Measurements from ENCODE around the gene STON2. TPM values are rescaled to one million over a fixed set of nuclear protein-coding genes. Genes with fewer than 3 reads are reported as not detected.
A peak's percentile ranks its signal among the peaks of the same experiment; 100 is the strongest.

The STON2 gene
- total RNA-seq, 4 donors from 2014 or later = 12.5 to 21.8 (median 16.1) TPM

- whole genome bisulfite sequencing, 2 donors = 60 to 77% methylated on average over 4 of the region's 4 CpGs
- DNase-seq (ENCODE audit: low spot score in 2 of 2) = no peak
- TF ChIP-seq POLR2A (IDR thresholded peaks at IDR 0.05) (no peak), CTCF (IDR thresholded peaks at IDR 0.05) (no peak)
- intact Hi-C loops (cut with DNase I; ENCODE audit: low total_unique reads) = no loop called here
- no peak overlapping the region for H3K4me3 ChIP-seq (ENCODE audit: low read depth, poor library complexity, severe bottlenecking)
These were observed 89.5 kb downstream of the STON2 start for GRCh38 chr14:81310606-81311005.

DNA sequence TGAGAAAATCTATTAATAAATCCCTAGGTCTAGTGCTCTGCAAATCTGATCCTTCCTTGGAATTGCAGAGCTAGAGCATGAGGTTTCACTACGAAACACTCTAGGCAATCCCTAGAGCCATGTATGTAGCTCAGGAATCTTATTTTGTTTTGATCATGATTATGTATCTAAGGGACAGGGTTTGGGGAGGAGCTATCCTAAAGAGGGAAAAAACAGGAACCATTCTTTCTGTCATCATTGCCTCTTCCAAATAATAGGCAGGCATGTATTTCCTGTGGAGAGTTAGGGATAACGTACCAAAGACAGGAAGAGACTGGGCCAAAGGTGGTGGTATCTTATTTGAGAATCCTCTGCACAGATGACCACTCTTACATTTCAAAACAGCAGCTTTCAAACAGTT is 90.6 kb downstream of the STON2 start:
- no peak for DNase-seq (ENCODE audit: low spot score in 2 of 2)
- intact Hi-C loops (cut with DNase I; ENCODE audit: low total_unique reads) = no loop called here
- TF ChIP-seq CTCF (IDR thresholded peaks at IDR 0.05) = no peak
- TF ChIP-seq POLR2A (IDR thresholded peaks at IDR 0.05) = no peak
- H3K4me3 ChIP-seq (ENCODE audit: low read depth, poor library complexity, severe bottlenecking) = no peak overlapping the region
- 68 to 86% methylated on average over 2 of the region's 2 CpGs for WGBS, 2 donors

DNA sequence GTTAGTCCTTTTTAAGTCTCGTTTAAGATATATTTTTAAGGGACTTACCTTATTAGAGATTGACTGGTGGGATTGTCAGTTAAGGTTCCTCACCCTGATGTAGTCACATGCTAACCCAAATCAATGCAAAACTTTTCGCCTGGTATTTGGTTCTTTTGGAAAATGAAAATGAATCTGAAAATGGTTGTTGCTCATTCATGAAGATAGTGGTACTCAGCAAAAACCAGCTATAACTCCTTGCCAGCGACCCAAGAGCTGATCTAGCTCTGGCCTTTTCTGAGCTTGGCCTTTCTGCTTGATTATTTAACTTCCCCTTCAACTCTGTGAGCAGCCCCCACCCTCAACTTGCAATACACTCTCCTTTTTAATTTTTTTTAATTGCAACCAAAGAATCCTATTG is 94.4 kb downstream of the STON2 start:
- H3K4me3 ChIP-seq (ENCODE audit: low read depth, poor library complexity, severe bottlenecking) = no peak overlapping the region
- 83 to 84% methylated on average over 3 of the region's 3 CpGs for WGBS, 2 donors
- intact Hi-C loops (cut with DNase I; ENCODE audit: low total_unique reads) = no loop called here
- TF ChIP-seq CTCF (IDR thresholded peaks at IDR 0.05) (no peak), POLR2A (IDR thresholded peaks at IDR 0.05) (no peak)
- DNase-seq (ENCODE audit: low spot score in 2 of 2) = no peak

DNA sequence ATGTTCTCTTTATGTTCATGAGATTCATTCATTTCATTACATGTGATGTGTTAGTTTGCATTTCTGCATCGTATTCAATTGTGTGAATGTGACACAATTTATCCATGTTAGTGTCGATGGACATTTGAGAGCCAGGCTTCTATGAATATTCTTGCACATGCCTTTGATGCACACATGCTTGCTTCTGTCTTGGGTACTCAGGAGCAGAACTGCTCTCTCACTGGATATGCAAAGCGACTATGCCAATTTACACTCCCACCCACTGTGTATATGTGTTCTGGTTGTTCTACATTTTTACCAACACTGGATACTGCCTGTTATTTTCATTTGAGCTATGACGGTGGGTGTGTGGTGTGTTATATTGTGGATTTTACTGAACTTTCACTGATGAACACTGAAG is 95.1 kb downstream of the STON2 start:
- intact Hi-C loops (cut with DNase I; ENCODE audit: low total_unique reads) = no loop called here

GRCh38 chr14:81303258-81303935 is 96.7 kb downstream of the STON2 start:
- intact Hi-C loops (cut with DNase I; ENCODE audit: low total_unique reads) = no loop called here
- no peak overlapping the region for H3K4me3 ChIP-seq (ENCODE audit: low read depth, poor library complexity, severe bottlenecking)
- TF ChIP-seq CTCF (IDR thresholded peaks at IDR 0.05) (no peak), POLR2A (IDR thresholded peaks at IDR 0.05) (no peak)
- DNase-seq (ENCODE audit: low spot score in 2 of 2) = peak; percentile 24 to 86
- 72 to 86% methylated on average over 5 of the region's 5 CpGs for WGBS, 2 donors

More for the DNA sequence above, 95.1 kb downstream of the STON2 start:
- no peak overlapping the region for H3K4me3 ChIP-seq (ENCODE audit: low read depth, poor library complexity, severe bottlenecking)
- TF ChIP-seq POLR2A (IDR thresholded peaks at IDR 0.05) (no peak), CTCF (IDR thresholded peaks at IDR 0.05) (no peak)
- no peak for DNase-seq (ENCODE audit: low spot score in 2 of 2)
- 94 to 95% methylated on average over 4 of the region's 4 CpGs for WGBS, 2 donors

- TF ChIP-seq POLR2A (IDR thresholded peaks at IDR 0.05) (no peak), CTCF (IDR thresholded peaks at IDR 0.05) (no peak)
- no peak overlapping the region for H3K4me3 ChIP-seq (ENCODE audit: low read depth, poor library complexity, severe bottlenecking)
- no peak for DNase-seq (ENCODE audit: low spot score in 2 of 2)
- intact Hi-C loops (cut with DNase I; ENCODE audit: low total_unique reads) = no loop called here
- WGBS, 2 donors = 88 to 97% methylated on average over 3 of the region's 3 CpGs
These were observed 97.5 kb downstream of the STON2 start for GRCh38 chr14:81302638-81303037.
